Stimulated activated CD4-positive, alpha-beta T cell treated with anti-CD3 and anti-CD28 coated beads, Interleukin-1b, Interleukin-23, amount 100 ng/mL, for 1 hour (primary cell): ENCODE measurements around the gene GTF2IRD1.
"Not testable (repeated sequence)": the region's sequence is repeated elsewhere in the genome, so short reads cannot be mapped to it uniquely, and the experiment has no call there.

Source experiments
- DNase-seq, 2 donors: peaks; one replicate each; pipeline ENCODE4 v3.0.0-alpha.2; 2020; ENCODE audit warnings: low read depth in 2 of 2

GTF2IRD1 gene

DNA sequence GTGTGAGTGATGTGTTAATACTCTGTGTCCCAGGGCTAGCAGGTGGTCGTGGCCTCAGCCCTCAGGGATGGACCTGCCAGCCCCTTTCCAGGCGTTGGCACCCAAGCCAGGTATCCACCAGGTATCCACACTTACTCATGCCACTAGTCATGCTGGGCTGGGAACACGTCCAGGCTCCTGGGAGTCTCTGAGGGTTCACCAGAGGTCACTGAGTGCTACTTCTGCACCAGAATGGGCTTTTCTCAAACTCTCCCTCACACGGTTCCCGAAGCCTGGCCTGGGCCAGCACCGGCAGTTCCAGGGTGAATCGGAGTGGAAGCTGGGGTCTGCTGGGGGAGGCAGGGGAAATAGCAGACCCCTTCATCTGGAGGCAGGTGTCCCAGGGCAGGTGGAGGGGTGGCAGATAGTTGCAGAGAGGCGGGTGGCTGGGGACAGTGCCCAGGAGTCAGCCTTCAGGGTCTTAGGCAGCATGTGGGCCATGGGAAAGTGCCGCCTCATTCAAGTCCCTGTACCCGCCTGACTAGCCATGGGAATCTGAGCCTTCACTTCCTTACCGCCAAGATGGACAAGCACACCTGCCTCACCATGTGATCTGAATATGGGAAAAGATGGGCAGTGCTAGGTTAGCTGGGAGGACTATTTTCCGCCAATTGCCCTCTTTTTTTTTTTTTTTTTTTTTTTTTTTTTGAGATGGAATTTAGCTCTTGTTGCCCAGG lies 108.3 kb downstream of the GTF2IRD1 start:
- DNase-seq = no peak

GRCh38 chr7:74563639-74564038 lies 109.9 kb downstream of the GTF2IRD1 start:
- not testable (repeated sequence) for DNase-seq

- DNase-seq = no peak
Measured at GRCh38 chr7:74567318-74567668, 113.6 kb downstream of the GTF2IRD1 start.

- no peak for DNase-seq
Measured at GRCh38 chr7:74568658-74569057, 115.0 kb downstream of the GTF2IRD1 start.

DNA sequence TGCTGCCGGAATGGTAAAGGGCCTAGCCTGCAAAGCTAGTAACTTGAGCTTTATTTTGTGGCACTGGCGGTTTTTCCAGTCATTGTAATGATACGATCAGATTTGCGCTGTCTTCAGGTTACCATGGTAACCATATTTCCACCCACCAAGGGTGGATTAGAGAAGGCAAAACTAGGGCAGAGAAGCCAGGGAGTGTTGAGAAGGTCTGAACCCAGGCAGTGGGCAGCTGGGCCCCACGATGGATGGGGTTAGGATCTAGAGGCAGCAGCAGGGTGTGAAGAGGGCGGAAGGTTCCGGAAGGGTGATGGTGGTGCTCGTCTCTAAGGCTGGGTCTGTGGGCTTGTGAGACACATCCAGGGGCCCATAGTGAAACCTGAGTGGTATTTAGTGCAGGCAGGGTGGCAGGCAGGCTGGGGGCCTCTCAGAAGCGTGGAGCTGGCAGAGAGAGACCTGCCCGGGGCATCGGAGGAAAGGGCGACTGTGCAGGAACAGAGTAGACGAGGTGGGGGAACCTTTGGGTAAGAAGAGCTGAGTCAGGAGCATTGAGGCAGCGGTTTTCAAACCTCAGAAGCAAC lies 115.9 kb downstream of the GTF2IRD1 start:
- no peak for DNase-seq

DNA sequence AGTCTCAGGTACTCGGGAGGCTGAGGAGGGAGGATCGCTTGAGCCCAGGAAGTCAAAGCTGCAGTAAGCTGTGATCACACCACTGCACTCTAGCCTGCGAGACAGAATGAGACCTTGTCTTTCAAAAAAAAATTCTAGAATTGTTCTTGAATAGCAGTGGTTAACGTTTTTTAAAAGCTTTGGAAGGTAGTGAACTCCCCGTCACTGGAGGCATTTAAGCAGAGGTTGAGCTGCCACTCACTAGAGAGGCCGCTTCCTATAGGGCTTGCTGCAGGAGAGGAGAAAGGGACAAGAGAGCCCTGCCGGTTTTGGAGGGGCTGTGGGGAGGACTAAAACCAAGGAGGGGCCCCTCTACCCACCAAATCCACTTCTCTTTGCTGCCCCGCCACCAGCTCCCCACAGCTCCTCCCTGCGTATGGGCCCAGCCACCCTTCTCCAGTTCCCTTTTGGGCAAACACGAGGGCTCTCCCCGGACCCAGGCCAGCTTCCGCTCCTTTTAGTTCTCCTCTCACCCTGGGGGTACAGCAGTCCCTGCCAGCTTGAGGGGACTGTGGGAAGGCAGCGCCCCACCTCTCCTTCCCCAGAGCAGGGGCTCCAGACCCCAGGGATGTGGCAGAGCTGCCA lies 116.9 kb downstream of the GTF2IRD1 start:
- DNase-seq = no peak

GRCh38 chr7:74572301-74572979 lies 118.7 kb downstream of the GTF2IRD1 start:
- no peak for DNase-seq

- no peak for DNase-seq
Measured at GRCh38 chr7:74573512-74573911, 119.8 kb downstream of the GTF2IRD1 start.

DNA sequence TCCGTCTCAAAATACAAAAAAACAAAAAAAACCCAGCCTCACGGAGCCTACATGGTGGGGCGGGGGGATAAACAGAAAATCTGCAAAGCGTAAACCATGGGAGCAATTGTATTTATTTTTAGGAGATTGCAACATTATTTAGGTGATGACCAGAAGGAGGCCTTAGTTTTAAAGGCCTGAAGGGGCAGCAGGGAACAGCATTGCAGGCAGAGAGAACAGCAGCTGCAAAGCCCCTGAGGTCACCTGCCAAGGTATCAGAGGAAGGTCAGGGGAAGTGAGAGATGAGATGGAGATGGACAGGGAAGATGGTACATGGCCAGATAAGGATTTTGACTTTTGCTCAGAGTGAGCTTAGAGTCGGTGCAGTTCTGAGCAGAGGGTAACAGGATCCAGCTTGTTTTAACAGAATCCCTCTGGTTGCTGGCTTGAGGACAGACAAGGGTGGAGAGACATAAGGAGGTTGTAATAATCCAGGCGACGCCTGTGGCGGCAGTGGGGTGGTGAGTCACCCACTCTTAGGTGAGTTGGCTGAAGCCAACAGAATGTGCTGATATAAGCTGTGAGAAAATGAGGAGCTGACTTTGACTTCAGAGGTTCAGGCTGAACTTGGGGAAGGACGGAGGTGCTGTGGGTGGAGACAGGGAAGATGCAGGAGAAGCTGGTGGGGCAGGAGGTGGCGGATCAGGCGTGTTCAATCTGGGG lies 121.5 kb downstream of the GTF2IRD1 start:
- no peak for DNase-seq

GRCh38 chr7:74575811-74576210 lies 122.1 kb downstream of the GTF2IRD1 start:
- no peak for DNase-seq

DNA sequence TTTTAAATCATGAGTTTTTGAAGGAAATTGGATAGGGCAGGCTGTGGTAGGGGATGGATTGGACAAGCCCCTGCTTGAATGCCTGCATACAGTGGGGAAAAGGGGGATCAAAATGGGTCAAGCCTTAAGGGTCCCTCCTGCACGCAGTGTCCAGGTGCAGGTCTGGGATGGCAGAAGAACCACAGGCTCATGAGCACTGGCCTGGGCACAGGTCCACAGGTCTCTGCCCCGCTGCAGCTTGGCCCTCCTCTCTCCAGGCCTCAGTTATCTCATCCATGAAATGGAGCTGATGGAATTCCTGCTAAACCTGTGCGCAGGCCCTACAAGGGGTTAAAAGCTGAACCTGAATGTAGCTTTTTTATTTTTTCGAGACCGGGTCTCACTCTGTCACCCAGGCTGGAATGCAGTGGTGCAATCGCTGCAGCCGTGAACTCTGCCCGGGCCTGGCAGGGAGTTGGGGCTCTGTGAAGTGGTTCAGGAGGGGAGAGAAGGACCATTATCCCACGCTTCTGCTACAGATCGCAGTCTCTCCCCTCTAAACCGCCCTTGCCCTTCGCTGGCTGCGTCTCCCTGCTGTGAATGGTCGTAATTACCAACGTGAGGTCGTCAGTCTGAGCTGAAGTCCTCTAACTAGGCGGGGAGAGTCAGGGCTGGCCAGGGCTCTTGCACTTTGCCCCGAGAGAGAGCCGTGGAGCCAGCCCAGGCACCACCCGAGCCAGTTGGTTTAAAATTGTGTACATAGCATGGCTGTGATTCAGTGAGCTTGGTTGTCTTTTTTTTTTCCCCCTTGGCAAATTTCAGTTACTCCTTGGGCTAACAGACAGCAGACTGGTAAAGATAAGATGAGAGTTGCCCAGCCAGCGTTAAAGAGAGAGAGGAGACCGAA lies 126.3 kb downstream of the GTF2IRD1 start:
- DNase-seq = no peak

- DNase-seq = no peak
Measured at GRCh38 chr7:74581916-74582440, 128.3 kb downstream of the GTF2IRD1 start.

GRCh38 chr7:74582447-74583039 lies 128.8 kb downstream of the GTF2IRD1 start:
- DNase-seq = no peak

DNA sequence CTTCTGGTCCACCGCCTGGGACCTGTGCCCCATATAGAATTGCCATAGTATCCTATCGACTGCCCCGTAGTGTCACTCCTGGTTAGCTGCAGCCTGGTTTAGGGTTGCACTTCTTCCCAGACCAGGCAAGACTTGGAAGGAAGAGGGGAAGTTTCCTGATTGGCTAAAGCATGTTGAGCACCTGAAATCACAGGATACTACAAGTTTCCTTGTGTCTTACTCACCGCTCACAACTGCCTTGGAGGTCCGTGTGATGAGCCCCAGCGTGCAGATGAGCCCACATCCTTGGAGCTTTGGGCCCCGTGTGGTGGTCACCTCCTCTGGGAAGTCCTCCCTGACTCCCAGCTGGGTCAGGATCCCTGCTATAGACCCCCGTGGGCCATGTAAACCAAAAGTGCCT lies 129.9 kb downstream of the GTF2IRD1 start:
- DNase-seq = no peak

- no peak for DNase-seq
Measured at GRCh38 chr7:74584160-74584954, 130.7 kb downstream of the GTF2IRD1 start.

- DNase-seq = no peak
Measured at GRCh38 chr7:74585844-74586243, 132.1 kb downstream of the GTF2IRD1 start.

GRCh38 chr7:74586258-74587175 lies 132.8 kb downstream of the GTF2IRD1 start:
- DNase-seq = no peak

DNA sequence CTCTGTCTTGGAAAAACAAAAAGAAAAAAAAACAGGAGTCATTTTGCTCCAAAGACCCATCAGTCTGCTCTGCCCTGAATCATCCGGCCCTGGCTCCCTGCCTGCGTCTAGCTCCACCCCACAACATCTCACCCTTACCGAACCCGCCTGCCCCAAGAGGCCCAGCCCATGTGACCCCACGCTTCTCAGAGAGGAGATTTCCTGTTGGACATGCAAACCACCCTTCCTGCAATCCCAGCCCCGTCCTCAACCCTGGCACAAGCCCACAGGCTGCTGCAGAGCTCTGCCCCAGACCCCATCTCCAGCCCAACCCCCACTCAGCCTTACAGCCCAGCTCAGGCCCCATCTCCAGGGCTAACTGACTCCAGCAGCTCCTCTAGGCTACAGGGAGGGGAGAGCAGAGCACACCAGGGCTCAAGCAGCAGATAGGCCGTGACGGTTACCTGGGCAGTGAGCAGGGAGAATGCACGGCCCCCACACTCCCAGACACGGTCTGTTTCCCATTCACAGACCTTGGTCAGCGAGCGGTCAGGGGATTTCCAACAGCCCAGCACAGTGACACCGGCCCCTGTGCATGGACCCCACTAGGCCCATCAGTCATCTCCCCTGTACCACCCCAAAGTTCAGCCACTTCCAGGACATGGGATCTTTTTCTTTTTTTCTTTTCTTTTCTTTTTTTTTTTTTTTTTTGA lies 133.9 kb downstream of the GTF2IRD1 start:
- no peak for DNase-seq
